SK-N-SH treated with all-trans-retinoic acid at 6 μM for 48 hours (cell line): ENCODE measurements around the gene REN.

ENCODE experiments used
- ATAC-seq: fragments of 200-7000 bp; cut with Tn5 transposase; 3 replicates; pipeline ENCODE4 v1.9.1; 2020; ENCODE audit warnings: mild to moderate bottlenecking, moderate library complexity
- ARNTL ChIP-seq: fragments of 450-650 bp; formaldehyde crosslinking; IDR thresholded peaks from 2 replicates; pipeline ENCODE4 v1.5.0; 2020; ENCODE audit warnings: low read depth, mild to moderate bottlenecking, moderate library complexity, borderline replicate concordance
- BACH2 ChIP-seq: fragments of 250-450 bp; sonication (Bioruptor Pico); IDR thresholded peaks from 2 replicates; pipeline ENCODE4 v1.9.0; 2021; ENCODE audit warnings: mild to moderate bottlenecking, borderline replicate concordance
- GLIS3 ChIP-seq: fragments of 250-450 bp; sonication (Bioruptor Pico); IDR thresholded peaks from 2 replicates; pipeline ENCODE4 v1.5.0; 2020; ENCODE audit warnings: mild to moderate bottlenecking, moderate library complexity
- ISL1 ChIP-seq: fragments of 250-450 bp; sonication (Bioruptor Pico); IDR thresholded peaks from 2 replicates; pipeline ENCODE4 v2.1.2; 2022; ENCODE audit warnings: mild to moderate bottlenecking, moderate library complexity
- OSR1 ChIP-seq: fragments of 250-450 bp; sonication (Bioruptor Pico); IDR thresholded peaks from 2 replicates; pipeline ENCODE4 v1.8.0; 2022; ENCODE audit warnings: moderate library complexity, mild to moderate bottlenecking, inconsistent platforms
- RARB ChIP-seq: fragments of 250-450 bp; sonication (Bioruptor Pico); IDR thresholded peaks from 2 replicates; pipeline ENCODE4 v1.8.0; 2021; ENCODE audit warnings: mild to moderate bottlenecking, moderate library complexity
- SNAI2 ChIP-seq: fragments of 250-450 bp; sonication (Bioruptor Pico); IDR thresholded peaks from 2 replicates; pipeline ENCODE4 v1.5.0; 2020; ENCODE audit warnings: mild to moderate bottlenecking, moderate library complexity
- TOX ChIP-seq: fragments of 250-450 bp; sonication (Bioruptor Pico); IDR thresholded peaks from 2 replicates; pipeline ENCODE4 v1.8.0; 2021; ENCODE audit warnings: mild to moderate bottlenecking, moderate library complexity, borderline replicate concordance
- TSHZ2 ChIP-seq: fragments of 250-450 bp; sonication (Bioruptor Pico); IDR thresholded peaks from 2 replicates; pipeline ENCODE4 v1.5.0; 2020; ENCODE audit warnings: mild to moderate bottlenecking, moderate library complexity
- ZFP3 ChIP-seq: fragments of 250-450 bp; sonication (Bioruptor Pico); IDR thresholded peaks from 2 replicates; pipeline ENCODE4 v1.5.0; 2020; ENCODE audit warnings: mild to moderate bottlenecking, moderate library complexity
- ZFP30 ChIP-seq: fragments of 450-650 bp; formaldehyde crosslinking; IDR thresholded peaks from 2 replicates; pipeline ENCODE4 v1.5.0; 2022; ENCODE audit warnings: mild to moderate bottlenecking, moderate library complexity
- ZNF70 ChIP-seq: fragments of 450-650 bp; formaldehyde crosslinking; IDR thresholded peaks from 2 replicates; pipeline ENCODE4 v1.5.0; 2020; ENCODE audit warnings: mild to moderate bottlenecking, moderate library complexity
- ZNF8 ChIP-seq: fragments of 450-650 bp; formaldehyde crosslinking; IDR thresholded peaks from 2 replicates; pipeline ENCODE4 v1.5.0; 2020; ENCODE audit warnings: mild to moderate bottlenecking, moderate library complexity
- TF ChIP-seq, protein P1 (sequence below): fragments of 250-450 bp; sonication (Bioruptor Pico); IDR thresholded peaks from 2 replicates; pipeline ENCODE4 v1.5.1; 2021; ENCODE audit warnings: mild to moderate bottlenecking, moderate library complexity
- TF ChIP-seq, protein P2 (sequence below): fragments of 250-450 bp; sonication (Bioruptor Pico); IDR thresholded peaks from 2 replicates; pipeline ENCODE4 v1.5.1; 2020; ENCODE audit warnings: low read depth, mild to moderate bottlenecking, moderate library complexity
- TF ChIP-seq, protein P3 (sequence below): fragments of 250-450 bp; sonication (Bioruptor Pico); IDR thresholded peaks from 2 replicates; pipeline ENCODE4 v1.8.0; 2021; ENCODE audit warnings: low read depth, mild to moderate bottlenecking, moderate library complexity, borderline replicate concordance

Gene REN

GRCh38 chr1:204192589-204193352 lies 26.6 kb upstream of the REN start:
- no peak for ATAC-seq
- TF ChIP-seq GLIS3 (CRISPR knock-in tag): no peak

GRCh38 chr1:204192046-204192445 lies 25.9 kb upstream of the REN start:
- no peak for TF ChIP-seq ZFP3
- ATAC-seq: no peak

GRCh38 chr1:204191456-204191855 lies 25.3 kb upstream of the REN start:
- TF ChIP-seq SNAI2 (CRISPR knock-in tag) (no peak), TOX (CRISPR knock-in tag) (no peak), TSHZ2 (no peak), RARB (CRISPR knock-in tag) (no peak)
- TF ChIP-seq, protein P1, sequence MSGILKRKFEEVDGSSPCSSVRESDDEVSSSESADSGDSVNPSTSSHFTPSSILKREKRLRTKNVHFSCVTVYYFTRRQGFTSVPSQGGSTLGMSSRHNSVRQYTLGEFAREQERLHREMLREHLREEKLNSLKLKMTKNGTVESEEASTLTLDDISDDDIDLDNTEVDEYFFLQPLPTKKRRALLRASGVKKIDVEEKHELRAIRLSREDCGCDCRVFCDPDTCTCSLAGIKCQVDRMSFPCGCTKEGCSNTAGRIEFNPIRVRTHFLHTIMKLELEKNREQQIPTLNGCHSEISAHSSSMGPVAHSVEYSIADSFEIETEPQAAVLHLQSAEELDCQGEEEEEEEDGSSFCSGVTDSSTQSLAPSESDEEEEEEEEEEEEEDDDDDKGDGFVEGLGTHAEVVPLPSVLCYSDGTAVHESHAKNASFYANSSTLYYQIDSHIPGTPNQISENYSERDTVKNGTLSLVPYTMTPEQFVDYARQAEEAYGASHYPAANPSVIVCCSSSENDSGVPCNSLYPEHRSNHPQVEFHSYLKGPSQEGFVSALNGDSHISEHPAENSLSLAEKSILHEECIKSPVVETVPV: no peak
- ATAC-seq: no peak

- no peak for ATAC-seq
- TF ChIP-seq, protein P1: no peak
- TF ChIP-seq ZNF70 (CRISPR knock-in tag) (no peak), TSHZ2 (no peak), ARNTL (CRISPR knock-in tag) (no peak), BACH2 (CRISPR knock-in tag) (no peak), RARB (CRISPR knock-in tag) (no peak), ZNF8 (CRISPR knock-in tag) (no peak), OSR1 (no peak)
Measured at GRCh38 chr1:204190212-204191211, 24.4 kb upstream of the REN start.

DNA sequence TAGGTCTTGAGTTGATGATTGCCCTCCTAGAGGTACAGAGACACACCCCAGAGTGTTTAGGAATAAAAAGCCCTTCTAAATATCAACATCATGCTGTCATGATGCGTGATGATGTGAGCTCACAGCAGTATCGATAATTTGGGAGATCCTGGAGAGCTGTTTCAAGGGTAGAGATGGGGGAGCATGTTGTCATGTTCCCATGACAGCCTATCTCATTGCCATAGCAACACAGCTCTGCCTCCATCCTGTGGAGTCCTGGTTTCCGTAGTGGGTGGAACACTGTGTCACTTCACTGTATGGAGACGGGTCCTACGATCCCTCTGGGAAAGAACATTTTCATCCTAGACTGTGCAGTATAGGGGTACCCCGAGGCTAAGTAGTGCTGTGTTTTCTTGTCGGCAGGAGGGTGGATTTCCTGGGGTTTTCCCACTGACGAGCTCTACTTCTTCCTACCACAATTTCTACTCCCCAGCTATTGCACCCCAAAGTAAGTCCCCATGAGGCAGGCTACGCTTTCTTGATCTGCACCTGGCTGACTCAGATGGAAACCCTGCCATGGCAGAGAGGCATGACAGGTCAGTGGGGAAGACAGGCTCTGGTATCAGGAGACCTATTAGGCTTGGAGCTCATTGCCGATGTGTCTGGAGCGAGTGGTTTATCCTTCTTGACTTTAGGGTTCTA lies 23.0 kb upstream of the REN start:
- no peak for ATAC-seq
- TF ChIP-seq, protein P2, sequence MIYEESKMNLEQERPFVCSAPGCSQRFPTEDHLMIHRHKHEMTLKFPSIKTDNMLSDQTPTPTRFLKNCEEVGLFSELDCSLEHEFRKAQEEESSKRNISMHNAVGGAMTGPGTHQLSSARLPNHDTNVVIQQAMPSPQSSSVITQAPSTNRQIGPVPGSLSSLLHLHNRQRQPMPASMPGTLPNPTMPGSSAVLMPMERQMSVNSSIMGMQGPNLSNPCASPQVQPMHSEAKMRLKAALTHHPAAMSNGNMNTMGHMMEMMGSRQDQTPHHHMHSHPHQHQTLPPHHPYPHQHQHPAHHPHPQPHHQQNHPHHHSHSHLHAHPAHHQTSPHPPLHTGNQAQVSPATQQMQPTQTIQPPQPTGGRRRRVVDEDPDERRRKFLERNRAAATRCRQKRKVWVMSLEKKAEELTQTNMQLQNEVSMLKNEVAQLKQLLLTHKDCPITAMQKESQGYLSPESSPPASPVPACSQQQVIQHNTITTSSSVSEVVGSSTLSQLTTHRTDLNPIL (CRISPR knock-in tag): no peak
- TF ChIP-seq ARNTL (CRISPR knock-in tag) (no peak), TOX (CRISPR knock-in tag) (no peak), ISL1 (no peak), SNAI2 (CRISPR knock-in tag) (no peak), ZNF70 (CRISPR knock-in tag) (no peak), BACH2 (CRISPR knock-in tag) (no peak), ZFP30 (CRISPR knock-in tag) (no peak), ZFP3 (no peak)
- TF ChIP-seq, protein P1: no peak
- TF ChIP-seq, protein P3, sequence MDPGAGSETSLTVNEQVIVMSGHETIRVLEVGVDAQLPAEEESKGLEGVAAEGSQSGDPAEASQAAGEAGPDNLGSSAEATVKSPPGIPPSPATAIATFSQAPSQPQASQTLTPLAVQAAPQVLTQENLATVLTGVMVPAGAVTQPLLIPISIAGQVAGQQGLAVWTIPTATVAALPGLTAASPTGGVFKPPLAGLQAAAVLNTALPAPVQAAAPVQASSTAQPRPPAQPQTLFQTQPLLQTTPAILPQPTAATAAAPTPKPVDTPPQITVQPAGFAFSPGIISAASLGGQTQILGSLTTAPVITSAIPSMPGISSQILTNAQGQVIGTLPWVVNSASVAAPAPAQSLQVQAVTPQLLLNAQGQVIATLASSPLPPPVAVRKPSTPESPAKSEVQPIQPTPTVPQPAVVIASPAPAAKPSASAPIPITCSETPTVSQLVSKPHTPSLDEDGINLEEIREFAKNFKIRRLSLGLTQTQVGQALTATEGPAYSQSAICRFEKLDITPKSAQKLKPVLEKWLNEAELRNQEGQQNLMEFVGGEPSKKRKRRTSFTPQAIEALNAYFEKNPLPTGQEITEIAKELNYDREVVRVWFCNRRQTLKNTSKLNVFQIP: no peak
